Measurements from ENCODE around the gene MAP4K5. TPM values are rescaled to one million over a fixed set of nuclear protein-coding genes. Genes with fewer than 3 reads are reported as not detected.

MAP4K5 gene
- total RNA-seq, 1 experiment from 2014 or later = 34.3 TPM

GRCh38 chr14:50534997-50535396, 2.6 kb upstream of the MAP4K5 start:
- DNase-seq (ENCODE audit: low read depth, low spot score) = no peak
- in situ Hi-C loops (cut with HindIII; ENCODE audit: low pct_unique_long_range_greater_than_20kb, low sequenced_read_pairs) = no loop called here

- in situ Hi-C loops (cut with HindIII; ENCODE audit: low pct_unique_long_range_greater_than_20kb, low sequenced_read_pairs) = no loop called here
- DNase-seq (ENCODE audit: low read depth, low spot score) = no peak
Observed at GRCh38 chr14:50534416-50534815, 2.0 kb upstream of the MAP4K5 start.

- DNase-seq (ENCODE audit: low read depth, low spot score) = peak; percentile 98
- in situ Hi-C loops (cut with HindIII; ENCODE audit: low pct_unique_long_range_greater_than_20kb, low sequenced_read_pairs) = no loop called here
Observed at GRCh38 chr14:50533806-50534205, 1.4 kb upstream of the MAP4K5 start.

GRCh38 chr14:50533241-50533705, 904 bp upstream of the MAP4K5 start:
- DNase-seq (ENCODE audit: low read depth, low spot score) = no peak
- in situ Hi-C loops (cut with HindIII; ENCODE audit: low pct_unique_long_range_greater_than_20kb, low sequenced_read_pairs) = no loop called here

- no peak for DNase-seq (ENCODE audit: low read depth, low spot score)
- in situ Hi-C loops (cut with HindIII; ENCODE audit: low pct_unique_long_range_greater_than_20kb, low sequenced_read_pairs) = no loop called here
Observed at GRCh38 chr14:50531595-50532501, 521 bp downstream of the MAP4K5 start.

GRCh38 chr14:50530794-50531365, 1.5 kb downstream of the MAP4K5 start:
- in situ Hi-C loops (cut with HindIII; ENCODE audit: low pct_unique_long_range_greater_than_20kb, low sequenced_read_pairs) = no loop called here
- DNase-seq (ENCODE audit: low read depth, low spot score) = no peak

- no peak for DNase-seq (ENCODE audit: low read depth, low spot score)
- in situ Hi-C loops (cut with HindIII; ENCODE audit: low pct_unique_long_range_greater_than_20kb, low sequenced_read_pairs) = no loop called here
Observed at GRCh38 chr14:50530358-50530757, 2.0 kb downstream of the MAP4K5 start.

GRCh38 chr14:50529288-50530179, 2.8 kb downstream of the MAP4K5 start:
- in situ Hi-C loops (cut with HindIII; ENCODE audit: low pct_unique_long_range_greater_than_20kb, low sequenced_read_pairs) = no loop called here
- no peak for DNase-seq (ENCODE audit: low read depth, low spot score)

- in situ Hi-C loops (cut with HindIII; ENCODE audit: low pct_unique_long_range_greater_than_20kb, low sequenced_read_pairs) = no loop called here
- DNase-seq (ENCODE audit: low read depth, low spot score) = no peak
Observed at GRCh38 chr14:50528000-50528399, 4.4 kb downstream of the MAP4K5 start.

GRCh38 chr14:50524731-50525515, 7.4 kb downstream of the MAP4K5 start:
- DNase-seq (ENCODE audit: low read depth, low spot score) = no peak
- in situ Hi-C loops (cut with HindIII; ENCODE audit: low pct_unique_long_range_greater_than_20kb, low sequenced_read_pairs) = no loop called here

GRCh38 chr14:50524060-50524459, 8.3 kb downstream of the MAP4K5 start:
- in situ Hi-C loops (cut with HindIII; ENCODE audit: low pct_unique_long_range_greater_than_20kb, low sequenced_read_pairs) = no loop called here
- DNase-seq (ENCODE audit: low read depth, low spot score) = no peak

- DNase-seq (ENCODE audit: low read depth, low spot score) = no peak
Observed at GRCh38 chr14:50523271-50524041, 8.9 kb downstream of the MAP4K5 start.

GRCh38 chr14:50521912-50522341, 10.4 kb downstream of the MAP4K5 start:
- in situ Hi-C loops (cut with HindIII; ENCODE audit: low pct_unique_long_range_greater_than_20kb, low sequenced_read_pairs) = no loop called here
- DNase-seq (ENCODE audit: low read depth, low spot score) = no peak

More at GRCh38 chr14:50523271-50524041, 8.9 kb downstream of the MAP4K5 start:
- in situ Hi-C loops (cut with HindIII; ENCODE audit: low pct_unique_long_range_greater_than_20kb, low sequenced_read_pairs) = no loop called here

- in situ Hi-C loops (cut with HindIII; ENCODE audit: low pct_unique_long_range_greater_than_20kb, low sequenced_read_pairs) = no loop called here
- no peak for DNase-seq (ENCODE audit: low read depth, low spot score)
Observed at GRCh38 chr14:50520947-50521815, 11.2 kb downstream of the MAP4K5 start.

GRCh38 chr14:50516091-50516490, 16.3 kb downstream of the MAP4K5 start:
- in situ Hi-C loops (cut with HindIII; ENCODE audit: low pct_unique_long_range_greater_than_20kb, low sequenced_read_pairs) = no loop called here
- no peak for DNase-seq (ENCODE audit: low read depth, low spot score)

- no peak for DNase-seq (ENCODE audit: low read depth, low spot score)
- in situ Hi-C loops (cut with HindIII; ENCODE audit: low pct_unique_long_range_greater_than_20kb, low sequenced_read_pairs) = no loop called here
Observed at GRCh38 chr14:50512463-50512862, 19.9 kb downstream of the MAP4K5 start.
